Pancreas (tissue), 10 donors: ENCODE results near the gene TDRD7. TPM values are rescaled to one million over a fixed set of nuclear protein-coding genes. Genes with fewer than 3 reads are reported as not detected.

Experiments
- ATAC-seq, 4 donors: fragments of 200-7000 bp; cut with Tn5 transposase; one replicate each; pipeline versions ENCODE4 v1.8.0 to v1.9.1; 2020; ENCODE audit warnings: mild to moderate bottlenecking in 4 of 4, moderate library complexity in 4 of 4
- DNase-seq, 6 donors: peaks; one replicate each; pipeline ENCODE4 v3.0.0-alpha.2; 2020
- FAIRE-seq: peaks from 2 replicates; lab custom pipeline; 2012; peaks lifted over from hg19 to GRCh38; lab: Jason Lieb, UNC
- H3K27ac ChIP-seq, 4 donors: fragments of 200-600 bp; sonication (generic); 1 replicate in 3 of 4; 2 replicates in 1 of 4; pipeline versions ENCODE4 v1.5.0 to v1.8.0; 2020
- H3K27me3 ChIP-seq, 4 donors: fragments of 200-600 bp; one replicate each; pipeline ENCODE4 v1.8.0; 2021
- H3K36me3 ChIP-seq, 3 donors: fragments of 200-600 bp; sonication (generic) in 1 of 3; one replicate each; pipeline versions ENCODE4 v1.5.0 to v1.8.0; 2020 to 2021
- H3K4me1 ChIP-seq, 3 donors: fragments of 200-600 bp; one replicate each; pipeline ENCODE4 v1.8.0; 2021
- H3K4me3 ChIP-seq, 4 donors: fragments of 200-600 bp; sonication (generic) in 2 of 4; one replicate each; pipeline versions ENCODE4 v1.5.0 to v1.8.0; 2020 to 2021
- H3K9me3 ChIP-seq, 4 donors: fragments of 200-600 bp; one replicate each; pipeline ENCODE4 v1.8.0; 2021
- CTCF ChIP-seq, 4 donors: fragments of 200-600 bp; sonication (generic) in 3 of 4; IDR thresholded peaks; one replicate each; pipeline versions ENCODE4 v1.5.0 to v1.8.0; 2021; ENCODE audit warnings: antibody characterized with exemption in 4 of 4
- WGBS, 2 donors: extraction: QIAGEN DNeasy Blood & Tissue Kit; methylation state at CpG; one replicate each; pipeline ENCODE4 v1.1.7; 2013; 5-methylcytosine and 5-hydroxymethylcytosine counted together
- intact Hi-C, 3 donors: fragments of 100-400 bp; cut with DNase I; formaldehyde crosslinking; loops; one replicate each; pipeline versions ENCODE4 v1.11.1 to v1.14.2; 2022
- polyA plus RNA-seq, 2 donors: library from polyadenylated mRNA; stranded (reverse); fragments of 200-250 nt; gene quantifications; one replicate each; pipeline ENCODE4 v1.2.3, GENCODE V29; 2013
- total RNA-seq, 6 donors: library from RNA; stranded (reverse); fragmentation: NEBNext Ultra II Directional in 4 of 6; extraction: Animal tissue kit (Norgen Biotek cat#: 25700) in 4 of 6; gene quantifications; one replicate each; pipeline versions ENCODE4 v1.2.1 to v1.2.4, GENCODE V29; 2021 to 2023
- donor health status: healthy with polysubstance abuse.
- donor health status: DM: no; HTN: no; CAD: no; lungs with moderate emphysema.
- donor health status: DM: no; HTN: no; CAD: no.
- donor health status: control.
- donor health status: control.
- donor health status: Bipolar disorder and iron deficiency.
- donor health status: DM: yes; HTN: yes; CAD: no.
- donor health status: DM: no; HTN: no; CAD: no.
- donor health status: DM: no; HTN: no; CAD: no.
- donor health status: DM: yes; HTN: yes; CAD: no.

Gene TDRD7
- total and polyA plus RNA-seq, 8 donors: 3.4 to 9.5 (median 4.7) TPM

DNA sequence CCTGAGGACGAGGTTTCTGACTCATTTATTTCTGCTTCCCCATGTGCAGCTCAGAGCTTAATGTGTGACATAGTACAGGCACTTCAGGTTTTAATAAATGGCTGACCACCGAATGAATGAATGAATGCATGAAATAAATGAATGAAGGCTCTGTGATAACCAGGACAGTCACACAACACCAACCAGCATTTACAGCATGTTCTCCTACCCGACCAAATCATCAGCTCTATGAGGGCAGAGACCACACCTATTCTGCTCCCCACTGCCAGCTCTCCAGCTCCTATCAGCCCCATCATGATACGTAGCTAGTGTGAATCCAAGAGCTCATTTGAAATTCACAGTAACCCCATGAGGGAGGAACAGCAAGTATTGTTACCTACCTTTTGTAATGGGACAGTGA lies 94.4 kb downstream of the TDRD7 start:
- FAIRE-seq (no peak), DNase-seq (no peak), ATAC-seq (no peak)
- Histone ChIP-seq H3K4me1 (peaks cover 0 to 15% (median 8%) of the 10 kb centered on the region in 3 donors), H3K9me3 (no peaks in the 10 kb centered on the region), H3K4me3 (no peak overlapping the region), H3K27me3 (no peaks in the 10 kb centered on the region), H3K36me3 (no peaks in the 10 kb centered on the region), H3K27ac (no peak overlapping the region)
- 86 to 87% methylated on average over 4 of the region's 4 CpGs for WGBS, 2 donors
- no peak for TF ChIP-seq CTCF (IDR thresholded peaks at IDR 0.05)
- intact Hi-C loops: no loop called here

- no peaks in the 10 kb centered on the region for H3K27me3 ChIP-seq
- H3K36me3 ChIP-seq: no peaks in the 10 kb centered on the region
- H3K4me3 ChIP-seq: no peak overlapping the region
- FAIRE-seq (no peak), DNase-seq (no peak), ATAC-seq (no peak)
- whole genome bisulfite sequencing, 2 donors: 84 to 94% methylated on average over 1 of the region's 1 CpG
- intact Hi-C loops: no loop called here
- no peak for TF ChIP-seq CTCF (IDR thresholded peaks at IDR 0.05)
- no peaks in the 10 kb centered on the region for H3K9me3 ChIP-seq
- H3K4me1 ChIP-seq: peaks cover 0 to 18% (median 8%) of the 10 kb centered on the region in 3 donors
- no peak overlapping the region for H3K27ac ChIP-seq
Observed at GRCh38 chr9:97506787-97507186, 94.9 kb downstream of the TDRD7 start.

DNA sequence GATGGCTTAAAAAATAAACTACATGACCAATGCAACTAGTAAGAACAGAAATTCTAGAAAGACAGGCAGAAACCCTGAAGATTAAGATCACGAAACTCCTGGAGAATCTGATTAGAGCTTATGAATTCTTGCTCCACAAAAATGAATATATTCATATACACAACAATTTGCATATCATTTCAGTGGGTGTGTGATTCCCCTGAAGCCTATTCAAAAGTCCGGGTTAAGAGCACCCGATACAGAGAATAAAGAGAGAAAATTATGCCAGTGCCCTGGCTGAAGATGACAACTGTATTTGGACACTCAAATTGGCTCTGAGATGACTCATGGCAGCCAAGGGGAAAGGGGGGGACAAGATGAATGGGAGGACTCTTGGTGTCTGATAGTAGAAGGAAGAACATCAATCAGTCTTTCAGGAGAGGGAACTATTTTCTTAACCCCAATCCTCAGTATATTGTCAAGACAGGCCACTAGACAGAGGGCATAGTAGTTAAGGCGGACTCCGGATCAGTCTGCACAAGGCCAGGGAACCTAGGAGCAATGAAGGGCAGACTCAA lies 95.6 kb downstream of the TDRD7 start:
- H3K9me3 ChIP-seq: no peaks in the 10 kb centered on the region
- H3K4me3 ChIP-seq: no peak overlapping the region
- WGBS, 2 donors: 95 to 98% methylated on average over 5 of the region's 5 CpGs
- H3K4me1 ChIP-seq: peaks cover 0 to 18% (median 8%) of the 10 kb centered on the region in 3 donors
- H3K27me3 ChIP-seq: no peaks in the 10 kb centered on the region
- intact Hi-C loops: no loop called here
- no peak for FAIRE-seq
- TF ChIP-seq CTCF (IDR thresholded peaks at IDR 0.05): no peak
- ATAC-seq: no peak
- DNase-seq: no peak
- H3K27ac ChIP-seq: no peak overlapping the region
- H3K36me3 ChIP-seq: no peaks in the 10 kb centered on the region

GRCh38 chr9:97508852-97509251 lies 97.0 kb downstream of the TDRD7 start:
- FAIRE-seq: no peak

More at GRCh38 chr9:97508852-97509251, 97.0 kb downstream of the TDRD7 start:
- no peaks in the 10 kb centered on the region for H3K36me3 ChIP-seq
- H3K9me3 ChIP-seq: no peaks in the 10 kb centered on the region
- intact Hi-C loops: no loop called here
- H3K4me1 ChIP-seq: peaks cover 0 to 13% (median 0%) of the 10 kb centered on the region in 3 donors
- H3K4me3 ChIP-seq: no peak overlapping the region
- ATAC-seq: no peak
- no peak overlapping the region for H3K27ac ChIP-seq
- TF ChIP-seq CTCF (IDR thresholded peaks at IDR 0.05): no peak
- no peaks in the 10 kb centered on the region for H3K27me3 ChIP-seq
- DNase-seq: no peak
- WGBS, 2 donors: 68 to 83% methylated on average over 4 of the region's 4 CpGs
